Activated CD8-positive, alpha-beta memory T cell treated with anti-CD3 and anti-CD28 coated beads, Interleukin-2, amount 50 U/mL, for 24 hours (primary cell): Measurements from ENCODE around the gene SASH1.

ENCODE experiments used
- DNase-seq: peaks from one replicate; pipeline ENCODE4 v3.0.0-alpha.2; 2020; ENCODE audit errors: extremely low read depth

SASH1 gene

GRCh38 chr6:148495029-148495428, 152.4 kb downstream of the SASH1 start:
- no peak for DNase-seq

GRCh38 chr6:148497257-148497656, 154.6 kb downstream of the SASH1 start:
- no peak for DNase-seq

- no peak for DNase-seq
These were observed 155.1 kb downstream of the SASH1 start for GRCh38 chr6:148497717-148498116.

- no peak for DNase-seq
These were observed 157.8 kb downstream of the SASH1 start for GRCh38 chr6:148500402-148500801.

- no peak for DNase-seq
These were observed 158.5 kb downstream of the SASH1 start for GRCh38 chr6:148501178-148501590.

GRCh38 chr6:148502083-148502772, 159.6 kb downstream of the SASH1 start:
- no peak for DNase-seq

DNA sequence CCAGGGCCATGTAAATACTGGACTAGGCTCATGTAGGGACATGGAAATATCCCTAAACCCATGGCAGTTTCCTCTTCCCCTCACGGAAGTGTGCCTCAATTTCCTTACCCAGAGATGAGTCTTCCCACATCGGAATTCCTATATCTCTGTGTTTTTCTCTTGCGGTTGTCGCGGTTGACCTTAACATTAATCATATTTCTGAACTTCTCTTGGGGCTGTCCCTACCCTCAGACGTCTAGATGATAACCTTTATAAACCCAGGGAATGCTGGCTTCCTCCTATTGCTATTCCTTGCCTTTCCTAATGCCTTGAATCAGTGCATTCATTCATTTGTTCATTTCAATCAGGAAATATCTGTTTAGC, 160.1 kb downstream of the SASH1 start:
- DNase-seq: no peak

- DNase-seq: no peak
These were observed 161.1 kb downstream of the SASH1 start for GRCh38 chr6:148503703-148504102.

DNA sequence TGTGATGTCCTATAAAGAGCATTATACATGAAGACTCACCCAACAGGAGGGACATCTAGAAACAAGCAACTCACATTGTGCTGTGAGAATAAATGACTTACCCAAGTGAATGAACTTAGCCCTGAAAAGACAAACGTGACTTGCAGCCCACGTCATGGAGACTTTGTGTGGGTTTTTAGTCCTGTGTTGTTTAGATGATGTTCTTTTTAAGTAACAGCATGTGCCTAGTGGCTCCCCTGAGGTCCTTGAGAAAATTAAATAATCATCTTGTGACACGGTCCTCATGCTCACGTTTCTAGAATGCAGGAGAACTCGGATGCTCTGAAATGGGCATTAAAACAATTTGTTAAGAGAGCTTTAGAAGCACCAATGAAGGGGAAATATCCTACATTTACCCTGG, 165.1 kb downstream of the SASH1 start:
- DNase-seq: no peak

DNA sequence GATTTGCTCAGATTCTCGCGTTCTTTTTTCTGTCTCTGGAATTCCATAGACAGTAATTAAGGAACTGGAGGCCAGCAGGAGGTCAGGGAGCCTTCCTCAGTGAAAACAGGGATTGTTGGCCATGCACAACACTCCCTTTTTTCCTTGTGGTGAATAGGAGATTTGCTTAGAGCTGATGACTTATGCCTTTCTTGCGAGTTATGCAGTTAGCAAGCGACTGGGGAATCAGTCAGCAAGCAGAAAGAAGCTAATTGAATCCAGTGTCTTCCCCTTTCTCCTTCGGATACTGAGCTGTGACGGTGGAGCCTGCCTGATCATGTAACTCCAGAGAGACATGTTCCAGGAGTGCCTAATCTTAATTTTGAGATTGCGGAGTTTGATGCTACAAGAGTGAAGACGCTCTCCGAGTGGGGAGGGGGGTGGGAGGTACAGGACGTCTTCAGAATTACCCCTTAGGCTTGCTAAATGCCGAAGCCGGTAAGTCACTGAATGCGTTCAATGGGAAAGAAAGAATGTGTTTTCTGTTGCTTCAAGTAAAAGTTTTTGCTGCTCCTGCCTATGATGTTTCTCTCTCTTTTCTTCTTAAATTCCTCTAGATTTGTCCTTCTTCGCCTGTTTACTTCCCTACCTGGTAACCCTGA, 165.9 kb downstream of the SASH1 start:
- no peak for DNase-seq

DNA sequence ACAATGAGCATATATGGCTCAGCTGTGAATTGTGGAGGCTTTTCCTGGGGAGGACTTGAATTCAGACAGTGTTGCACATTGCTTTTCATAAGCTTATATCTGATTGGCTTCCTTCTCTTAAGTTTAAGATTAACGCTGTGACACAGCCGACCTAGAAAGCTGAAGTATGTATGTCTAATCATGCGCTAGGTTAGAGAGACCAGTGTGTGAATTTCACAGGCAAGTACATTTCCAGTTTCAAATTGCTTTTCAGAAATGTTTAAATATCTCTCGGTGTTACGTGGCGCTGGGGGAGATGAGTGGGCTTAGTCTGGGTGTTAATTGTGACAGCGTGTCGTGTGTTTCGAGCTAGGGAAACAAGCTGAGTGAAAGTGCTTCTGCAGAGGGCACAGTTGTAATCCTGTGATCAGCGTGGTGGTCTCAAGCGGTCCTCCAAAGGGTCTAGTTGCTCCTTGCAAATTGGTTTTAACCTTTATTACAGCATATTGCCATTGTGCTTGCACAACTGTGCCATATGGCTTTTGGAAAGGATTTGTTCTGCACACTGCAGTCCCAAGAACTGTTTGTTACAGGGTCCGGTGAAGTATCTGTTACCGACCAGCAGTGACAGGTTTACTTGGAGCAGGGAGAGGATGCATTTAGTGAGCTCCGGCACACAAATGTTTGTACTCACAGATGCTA, 166.6 kb downstream of the SASH1 start:
- no peak for DNase-seq

DNA sequence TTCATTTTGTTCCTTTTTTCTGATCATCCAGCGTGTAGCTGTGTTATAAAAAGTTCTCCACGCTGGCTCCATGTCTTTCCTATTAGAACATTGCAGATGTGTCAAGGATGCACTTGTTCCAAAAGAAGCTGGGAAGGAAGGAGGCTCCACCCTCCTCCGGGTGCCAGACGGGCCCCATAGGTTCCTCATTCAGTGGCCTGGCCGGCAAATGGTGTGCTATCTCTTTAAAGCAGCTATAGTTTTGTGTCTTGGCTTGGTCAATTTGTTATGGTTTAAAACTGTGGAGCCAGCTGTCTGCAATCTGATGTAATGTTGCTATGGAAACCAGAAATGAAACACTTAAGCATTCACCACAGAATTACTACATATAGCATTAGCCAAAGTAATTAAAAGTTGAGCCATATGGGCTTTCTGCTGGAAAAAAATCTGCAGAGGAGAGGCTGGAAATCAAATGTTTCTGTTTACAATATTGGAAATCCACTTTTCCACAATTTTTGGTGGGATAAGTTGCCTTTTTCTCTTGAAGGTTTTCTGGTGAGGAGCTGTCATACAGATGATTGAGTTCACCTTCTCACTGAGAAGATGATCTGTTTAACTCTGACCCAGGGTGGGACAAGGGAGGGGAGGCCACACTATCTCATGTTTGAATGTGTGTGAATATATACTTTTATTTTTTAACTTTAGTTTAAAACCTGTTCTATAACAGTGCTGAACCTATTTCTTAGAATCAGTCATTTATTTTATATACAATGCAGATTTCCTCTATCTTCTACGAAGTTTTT, 167.4 kb downstream of the SASH1 start:
- DNase-seq: no peak

DNA sequence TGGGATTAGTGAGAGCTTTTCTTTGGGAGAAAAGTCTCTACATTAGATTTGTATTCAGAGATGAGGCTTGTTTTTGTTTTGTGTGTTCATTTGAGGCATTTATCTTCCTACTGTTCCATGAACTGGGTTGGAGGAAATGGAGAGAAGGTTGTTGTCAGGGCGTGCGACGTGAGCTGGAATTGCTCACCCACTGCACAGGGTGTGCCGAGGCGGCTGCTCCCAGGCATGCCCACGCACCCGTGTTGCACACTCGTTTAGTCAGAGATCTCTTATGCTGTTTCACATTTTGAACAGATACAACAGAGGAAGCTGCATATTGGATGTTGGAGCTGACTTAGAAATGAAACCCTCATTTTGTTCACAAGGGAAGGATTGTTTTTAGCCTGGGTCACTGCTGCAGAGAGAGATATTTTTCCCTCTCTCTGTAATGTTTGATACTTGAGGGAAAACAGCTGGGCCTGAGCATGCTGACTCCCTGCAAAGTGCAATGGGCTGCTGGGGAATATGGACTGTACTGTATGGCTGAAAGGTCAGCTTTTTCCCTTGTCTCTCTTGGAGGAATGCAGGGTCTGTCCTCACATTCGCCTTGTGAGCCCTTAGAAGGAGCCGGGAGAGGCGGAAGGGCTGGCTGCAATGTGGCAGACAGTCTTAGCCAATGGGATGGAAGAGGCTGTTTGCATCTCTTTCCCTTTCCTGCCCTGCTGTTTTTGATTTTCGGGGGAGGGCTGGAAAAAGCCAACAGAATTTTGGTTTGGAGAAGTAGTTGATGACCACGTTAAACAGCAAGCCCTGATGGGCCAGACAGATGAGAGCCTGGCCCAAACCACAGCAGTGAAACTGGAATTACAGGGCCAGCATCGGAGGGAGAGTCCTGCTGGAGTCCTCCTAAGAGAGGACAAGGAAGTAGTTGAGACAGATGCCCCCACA, 170.8 kb downstream of the SASH1 start:
- DNase-seq: no peak

DNA sequence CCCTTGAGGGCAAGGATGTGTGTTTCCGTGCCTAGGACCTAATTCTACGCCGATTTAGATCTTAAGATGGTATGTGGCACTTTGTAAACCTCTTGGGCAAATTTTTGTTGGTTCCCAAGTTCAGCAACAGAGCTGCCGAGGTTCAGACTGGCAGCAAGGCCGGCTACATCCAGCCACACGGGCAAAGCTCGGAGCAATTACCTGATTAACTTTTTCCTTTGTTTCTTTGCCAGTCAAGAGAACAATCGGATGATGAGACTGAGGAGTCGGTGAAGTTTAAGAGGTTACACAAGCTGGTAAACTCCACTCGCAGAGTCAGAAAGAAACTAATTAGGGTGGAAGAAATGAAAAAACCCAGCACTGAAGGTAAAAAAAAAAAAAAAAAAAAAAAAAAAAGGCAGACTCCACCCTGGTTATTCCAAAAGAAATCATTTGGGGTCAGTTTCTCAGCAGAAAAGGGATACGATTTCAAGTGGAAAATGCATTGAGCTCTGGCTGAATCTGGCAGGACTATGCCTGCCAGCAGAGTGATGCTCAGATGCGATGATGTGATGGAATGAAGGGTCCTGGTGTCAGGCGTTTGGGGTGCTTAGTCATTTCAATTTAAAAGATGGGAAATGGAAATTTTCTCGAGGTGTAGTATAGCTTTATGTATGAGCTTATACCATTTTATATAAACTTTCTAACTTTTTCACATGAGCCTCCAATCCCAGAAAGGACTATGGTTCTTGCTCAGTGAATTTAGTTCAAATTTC, 171.6 kb downstream of the SASH1 start:
- DNase-seq: no peak

DNA sequence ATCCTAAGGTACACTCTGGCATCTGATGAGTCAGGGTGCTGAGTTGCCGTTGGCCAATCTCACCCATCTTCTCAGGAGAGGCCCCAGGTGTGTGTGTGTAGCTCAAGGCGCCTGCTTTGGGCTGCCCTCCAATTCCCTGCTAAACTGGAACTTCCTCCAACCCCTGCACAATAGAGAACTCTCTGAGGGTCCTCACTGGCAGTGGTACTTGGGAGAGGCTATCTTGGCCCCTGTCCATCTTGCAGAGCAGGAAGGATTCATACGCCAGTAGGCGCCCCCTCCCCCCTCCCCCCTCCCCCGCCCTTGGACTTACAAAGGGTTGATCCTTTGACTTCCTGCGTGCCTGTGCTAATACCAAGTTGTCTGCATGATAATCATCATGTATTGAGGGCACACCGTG, 173.6 kb downstream of the SASH1 start:
- no peak for DNase-seq

GRCh38 chr6:148516617-148517016, 174.0 kb downstream of the SASH1 start:
- no peak for DNase-seq

GRCh38 chr6:148517470-148517869, 174.8 kb downstream of the SASH1 start:
- DNase-seq: no peak

GRCh38 chr6:148518511-148519156, 176.0 kb downstream of the SASH1 start:
- no peak for DNase-seq

- DNase-seq: no peak
These were observed 177.6 kb downstream of the SASH1 start for GRCh38 chr6:148520109-148520841.
